Measurements from ENCODE around the gene ADCY9.
A peak's percentile ranks its signal among the peaks of the same experiment; 100 is the strongest.
"Not testable (repeated sequence)": the region's sequence is repeated elsewhere in the genome, so short reads cannot be mapped to it uniquely, and the experiment has no call there.

Gene ADCY9

DNA sequence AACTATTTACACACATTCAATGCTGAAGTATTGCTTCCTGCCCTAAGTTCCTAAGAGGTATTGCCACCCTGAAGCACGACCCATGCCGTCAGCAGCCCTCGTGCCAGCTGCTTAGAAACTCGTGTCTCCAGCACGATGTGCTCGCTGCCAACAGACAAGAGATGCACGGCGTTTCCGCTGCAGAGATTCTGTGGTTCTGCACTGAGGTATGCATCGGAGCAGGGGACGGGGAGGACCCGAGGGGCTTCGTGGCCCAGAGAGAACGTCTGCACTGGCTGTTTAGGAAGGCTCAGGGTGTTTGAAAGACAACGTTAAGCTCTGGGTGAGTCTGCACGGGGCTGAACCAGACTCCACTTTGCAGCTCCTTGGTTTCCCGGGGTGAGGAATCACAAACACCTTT is 153.0 kb downstream of the ADCY9 start:
- H3K27ac ChIP-seq (replicated peaks) = no peak overlapping the region
- H3K27me3 ChIP-seq (ENCODE audit: insufficient read depth, poor library complexity, severe bottlenecking) = no peaks in the 10 kb centered on the region
- H3K4me3 ChIP-seq (replicated peaks; ENCODE audit: insufficient read depth, low read length) = no peak overlapping the region
- TF ChIP-seq, protein P1, sequence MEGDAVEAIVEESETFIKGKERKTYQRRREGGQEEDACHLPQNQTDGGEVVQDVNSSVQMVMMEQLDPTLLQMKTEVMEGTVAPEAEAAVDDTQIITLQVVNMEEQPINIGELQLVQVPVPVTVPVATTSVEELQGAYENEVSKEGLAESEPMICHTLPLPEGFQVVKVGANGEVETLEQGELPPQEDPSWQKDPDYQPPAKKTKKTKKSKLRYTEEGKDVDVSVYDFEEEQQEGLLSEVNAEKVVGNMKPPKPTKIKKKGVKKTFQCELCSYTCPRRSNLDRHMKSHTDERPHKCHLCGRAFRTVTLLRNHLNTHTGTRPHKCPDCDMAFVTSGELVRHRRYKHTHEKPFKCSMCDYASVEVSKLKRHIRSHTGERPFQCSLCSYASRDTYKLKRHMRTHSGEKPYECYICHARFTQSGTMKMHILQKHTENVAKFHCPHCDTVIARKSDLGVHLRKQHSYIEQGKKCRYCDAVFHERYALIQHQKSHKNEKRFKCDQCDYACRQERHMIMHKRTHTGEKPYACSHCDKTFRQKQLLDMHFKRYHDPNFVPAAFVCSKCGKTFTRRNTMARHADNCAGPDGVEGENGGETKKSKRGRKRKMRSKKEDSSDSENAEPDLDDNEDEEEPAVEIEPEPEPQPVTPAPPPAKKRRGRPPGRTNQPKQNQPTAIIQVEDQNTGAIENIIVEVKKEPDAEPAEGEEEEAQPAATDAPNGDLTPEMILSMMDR (IDR thresholded peaks at IDR 0.05; ENCODE audit: insufficient read depth, low read length) = no peak
- TF ChIP-seq SPI1 (IDR thresholded peaks at IDR 0.05; ENCODE audit: borderline replicate concordance, low read depth) (no peak), GABPA (IDR thresholded peaks at IDR 0.05; ENCODE audit: low read depth) (no peak), POLR2AphosphoS5 (IDR thresholded peaks at IDR 0.05; ENCODE audit: low read depth) (no peak)
- TF ChIP-seq, protein P2, sequence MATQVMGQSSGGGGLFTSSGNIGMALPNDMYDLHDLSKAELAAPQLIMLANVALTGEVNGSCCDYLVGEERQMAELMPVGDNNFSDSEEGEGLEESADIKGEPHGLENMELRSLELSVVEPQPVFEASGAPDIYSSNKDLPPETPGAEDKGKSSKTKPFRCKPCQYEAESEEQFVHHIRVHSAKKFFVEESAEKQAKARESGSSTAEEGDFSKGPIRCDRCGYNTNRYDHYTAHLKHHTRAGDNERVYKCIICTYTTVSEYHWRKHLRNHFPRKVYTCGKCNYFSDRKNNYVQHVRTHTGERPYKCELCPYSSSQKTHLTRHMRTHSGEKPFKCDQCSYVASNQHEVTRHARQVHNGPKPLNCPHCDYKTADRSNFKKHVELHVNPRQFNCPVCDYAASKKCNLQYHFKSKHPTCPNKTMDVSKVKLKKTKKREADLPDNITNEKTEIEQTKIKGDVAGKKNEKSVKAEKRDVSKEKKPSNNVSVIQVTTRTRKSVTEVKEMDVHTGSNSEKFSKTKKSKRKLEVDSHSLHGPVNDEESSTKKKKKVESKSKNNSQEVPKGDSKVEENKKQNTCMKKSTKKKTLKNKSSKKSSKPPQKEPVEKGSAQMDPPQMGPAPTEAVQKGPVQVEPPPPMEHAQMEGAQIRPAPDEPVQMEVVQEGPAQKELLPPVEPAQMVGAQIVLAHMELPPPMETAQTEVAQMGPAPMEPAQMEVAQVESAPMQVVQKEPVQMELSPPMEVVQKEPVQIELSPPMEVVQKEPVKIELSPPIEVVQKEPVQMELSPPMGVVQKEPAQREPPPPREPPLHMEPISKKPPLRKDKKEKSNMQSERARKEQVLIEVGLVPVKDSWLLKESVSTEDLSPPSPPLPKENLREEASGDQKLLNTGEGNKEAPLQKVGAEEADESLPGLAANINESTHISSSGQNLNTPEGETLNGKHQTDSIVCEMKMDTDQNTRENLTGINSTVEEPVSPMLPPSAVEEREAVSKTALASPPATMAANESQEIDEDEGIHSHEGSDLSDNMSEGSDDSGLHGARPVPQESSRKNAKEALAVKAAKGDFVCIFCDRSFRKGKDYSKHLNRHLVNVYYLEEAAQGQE (IDR thresholded peaks at IDR 0.05; ENCODE audit: insufficient replicate concordance, low read depth) = no peak
- no peak for DNase-seq (ENCODE audit: low read depth in 1 of 2, low spot score in 1 of 2)

DNA sequence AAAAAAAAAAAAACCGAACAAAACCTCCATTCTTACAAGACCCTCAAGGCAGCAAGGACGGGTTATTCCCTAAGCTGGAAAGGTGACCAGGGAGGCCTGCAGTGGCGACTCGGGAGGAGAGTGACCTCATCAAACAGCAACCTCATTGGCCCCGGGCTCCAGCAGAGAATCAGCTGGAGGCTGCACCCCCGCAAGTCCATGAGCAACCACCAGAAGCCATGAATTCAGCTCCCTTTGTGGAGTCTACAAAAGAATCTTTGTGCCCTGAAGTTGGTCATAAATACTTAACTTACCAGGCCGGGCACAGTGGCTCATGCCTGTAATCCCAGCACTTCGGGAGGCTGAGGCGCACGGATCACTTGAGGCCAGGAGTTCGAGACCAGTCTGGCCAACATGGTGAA is 154.8 kb downstream of the ADCY9 start:
- Histone ChIP-seq H3K27ac (replicated peaks) (no peak overlapping the region), H3K27me3 (ENCODE audit: insufficient read depth, poor library complexity, severe bottlenecking) (peaks cover 2% of the 10 kb centered on the region), H3K4me3 (replicated peaks; ENCODE audit: insufficient read depth, low read length) (peak overlapping the region; percentile 36)
- TF ChIP-seq, protein P2 (IDR thresholded peaks at IDR 0.05; ENCODE audit: insufficient replicate concordance, low read depth) = no peak
- TF ChIP-seq, protein P1 (IDR thresholded peaks at IDR 0.05; ENCODE audit: insufficient read depth, low read length) = no peak
- TF ChIP-seq POLR2AphosphoS5 (IDR thresholded peaks at IDR 0.05; ENCODE audit: low read depth) (no peak), GABPA (IDR thresholded peaks at IDR 0.05; ENCODE audit: low read depth) (no peak)
- DNase-seq (ENCODE audit: low read depth in 1 of 2, low spot score in 1 of 2) = no peak

DNA sequence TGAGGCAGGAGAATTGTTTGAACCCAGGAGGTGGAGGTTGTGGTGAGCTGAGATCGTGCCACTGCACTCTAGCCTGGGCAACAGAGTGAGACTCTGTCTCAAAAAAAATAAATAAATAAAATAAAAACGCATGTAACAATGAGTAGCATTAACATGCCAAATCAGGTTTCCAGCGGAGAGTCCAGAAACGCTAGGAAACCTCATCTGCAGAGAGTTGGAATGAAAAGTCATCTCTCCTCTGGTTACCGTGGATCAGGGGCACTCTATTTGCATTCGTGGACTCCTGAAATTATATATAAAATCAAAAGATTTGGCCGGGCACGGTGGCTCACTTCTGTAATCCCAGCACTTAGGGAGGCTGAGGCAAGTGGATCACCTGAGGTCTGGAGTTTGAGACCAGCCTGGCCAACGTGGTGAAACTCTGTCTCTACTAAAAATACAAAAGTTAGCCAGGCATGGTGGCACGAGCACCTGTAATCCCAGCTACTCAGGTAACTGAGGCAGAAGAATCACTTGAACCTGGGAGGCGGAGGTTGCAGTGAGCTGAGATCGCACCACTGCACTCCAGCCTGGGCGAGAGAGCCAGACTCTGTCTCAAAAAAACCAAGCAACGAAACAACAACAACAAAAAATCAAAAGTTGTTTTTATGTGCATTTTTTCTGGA is 156.2 kb downstream of the ADCY9 start:
- H3K27me3 ChIP-seq (ENCODE audit: insufficient read depth, poor library complexity, severe bottlenecking); DNase-seq (ENCODE audit: low read depth in 1 of 2, low spot score in 1 of 2); H3K27ac ChIP-seq (replicated peaks); H3K4me3 ChIP-seq (replicated peaks; ENCODE audit: insufficient read depth, low read length): not testable (repeated sequence)

DNA sequence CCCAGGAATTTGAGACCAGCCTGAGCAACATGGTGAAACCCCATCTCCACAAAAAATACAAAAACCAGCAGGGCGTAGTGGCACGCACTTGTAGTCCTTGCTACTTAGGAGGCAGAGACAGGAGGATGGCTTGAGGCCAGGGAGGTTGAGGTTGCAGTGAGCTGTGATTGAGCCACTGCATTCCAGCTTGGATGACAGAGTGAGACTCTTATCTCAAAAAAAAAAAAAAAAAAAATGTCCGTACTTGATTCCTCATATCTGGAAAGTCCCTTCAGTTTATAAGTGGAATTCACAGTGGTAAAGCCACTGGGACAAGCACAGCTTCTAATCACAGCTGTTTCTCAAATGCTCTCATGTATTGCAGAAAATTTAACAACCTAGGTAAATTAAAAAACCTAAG is 157.1 kb downstream of the ADCY9 start:
- Histone ChIP-seq H3K27me3 (ENCODE audit: insufficient read depth, poor library complexity, severe bottlenecking) (peaks cover 2% of the 10 kb centered on the region), H3K4me3 (replicated peaks; ENCODE audit: insufficient read depth, low read length) (no peak overlapping the region), H3K27ac (replicated peaks) (no peak overlapping the region)
- DNase-seq (ENCODE audit: low read depth in 1 of 2, low spot score in 1 of 2) = no peak
- TF ChIP-seq, protein P2 (IDR thresholded peaks at IDR 0.05; ENCODE audit: insufficient replicate concordance, low read depth) = no peak
- TF ChIP-seq GABPA (IDR thresholded peaks at IDR 0.05; ENCODE audit: low read depth) (no peak), SPI1 (IDR thresholded peaks at IDR 0.05; ENCODE audit: borderline replicate concordance, low read depth) (no peak), POLR2AphosphoS5 (IDR thresholded peaks at IDR 0.05; ENCODE audit: low read depth) (no peak)
- TF ChIP-seq, protein P1 (IDR thresholded peaks at IDR 0.05; ENCODE audit: insufficient read depth, low read length) = no peak
